Hepatocyte (in vitro differentiated cells): ENCODE data around the gene CUZD1. TPM values are rescaled to one million over a fixed set of nuclear protein-coding genes. Genes with fewer than 3 reads are reported as not detected.
A peak's percentile ranks its signal among the peaks of the same experiment; 100 is the strongest.

ENCODE experiments used
- DNase-seq: peaks from one replicate; pipeline ENCODE4 v3.0.0-alpha.2; 2016; ENCODE audit warnings: low spot score
- H2AFZ ChIP-seq: fragments of 200-600 bp; sonication (generic); 2 replicates; pipeline ENCODE4 v1.6.0; 2016; ENCODE audit warnings: antibody characterized with exemption, mild to moderate bottlenecking
- H3K27ac ChIP-seq: fragments of 200-600 bp; sonication (generic); 2 replicates; pipeline ENCODE4 v1.5.1; 2016; ENCODE audit warnings: mild to moderate bottlenecking
- H3K27me3 ChIP-seq: fragments of 200-600 bp; sonication (generic); 2 replicates; pipeline ENCODE4 v1.6.1; 2016
- H3K36me3 ChIP-seq: fragments of 200-600 bp; sonication (generic); replicated peaks from 2 replicates; pipeline ENCODE4 v1.5.1; 2016; ENCODE audit warnings: low read depth; ENCODE audit not compliant: insufficient read depth
- H3K4me1 ChIP-seq: fragments of 200-600 bp; sonication (generic); 2 replicates; pipeline ENCODE4 v1.5.1; 2016; ENCODE audit warnings: mild to moderate bottlenecking, moderate library complexity; ENCODE audit not compliant: insufficient read depth
- H3K4me2 ChIP-seq: fragments of 200-600 bp; sonication (generic); 2 replicates; pipeline ENCODE4 v1.6.0; 2016
- H3K4me3 ChIP-seq: fragments of 200-600 bp; sonication (generic); 2 replicates; pipeline ENCODE4 v1.5.1; 2016; ENCODE audit warnings: mild to moderate bottlenecking
- H3K79me2 ChIP-seq: fragments of 200-600 bp; sonication (generic); 2 replicates; pipeline ENCODE4 v1.6.0; 2017; ENCODE audit warnings: mild to moderate bottlenecking
- H3K9me2 ChIP-seq: fragments of 200-600 bp; sonication (generic); replicated peaks from 2 replicates; pipeline ENCODE4 v1.6.0; 2017; ENCODE audit warnings: mild to moderate bottlenecking; ENCODE audit not compliant: insufficient read depth
- H3K9me3 ChIP-seq: fragments of 200-600 bp; sonication (generic); 2 replicates; pipeline ENCODE4 v1.5.1; 2016; ENCODE audit warnings: low read depth, mild to moderate bottlenecking
- H4K20me1 ChIP-seq: fragments of 200-600 bp; sonication (generic); 2 replicates; pipeline ENCODE4 v1.6.0; 2016; ENCODE audit warnings: mild to moderate bottlenecking; ENCODE audit not compliant: insufficient read depth, poor library complexity, severe bottlenecking
- EZH2 ChIP-seq: fragments of 200-600 bp; sonication (generic); IDR thresholded peaks from 2 replicates; pipeline ENCODE4 v1.6.1; 2016; ENCODE audit warnings: antibody characterized with exemption, mild to moderate bottlenecking, borderline replicate concordance
- EZH2phosphoT487 ChIP-seq: fragments of 200-600 bp; sonication (generic); IDR thresholded peaks from one replicate; pipeline ENCODE4 v1.6.1; 2018; ENCODE audit warnings: antibody characterized with exemption, mild to moderate bottlenecking, low read depth, moderate library complexity; ENCODE audit not compliant: unreplicated experiment, severe bottlenecking
- WGBS: methylation state at CpG from one replicate; pipeline ENCODE4 v1.1.6; 2016; ENCODE audit warnings: low lambda C conversion rate; ENCODE audit errors: missing lambda C conversion rate; 5-methylcytosine and 5-hydroxymethylcytosine counted together
- polyA plus RNA-seq: library from polyadenylated mRNA; unstranded; fragments of >200 nt; fragmentation: Nextera tagmentation; extraction: Ambion mirVana; gene quantifications from 2 replicates; pipeline ENCODE4 v1.2.1, GENCODE V29; 2016
- total RNA-seq: library from RNA; depleted of rRNA; stranded (reverse); fragments of >200 nt; gene quantifications from 2 replicates; pipeline ENCODE4 v1.2.3, GENCODE V29; 2014
- TF ChIP-seq, protein P1 (sequence below): fragments of 200-600 bp; sonication (generic); IDR thresholded peaks from 2 replicates; pipeline ENCODE4 v1.5.1; 2016; ENCODE audit warnings: antibody characterized with exemption, mild to moderate bottlenecking; ENCODE audit not compliant: poor library complexity

Gene CUZD1
- total and polyA plus RNA-seq, 2 experiments from 2014 or later: not detected

DNA sequence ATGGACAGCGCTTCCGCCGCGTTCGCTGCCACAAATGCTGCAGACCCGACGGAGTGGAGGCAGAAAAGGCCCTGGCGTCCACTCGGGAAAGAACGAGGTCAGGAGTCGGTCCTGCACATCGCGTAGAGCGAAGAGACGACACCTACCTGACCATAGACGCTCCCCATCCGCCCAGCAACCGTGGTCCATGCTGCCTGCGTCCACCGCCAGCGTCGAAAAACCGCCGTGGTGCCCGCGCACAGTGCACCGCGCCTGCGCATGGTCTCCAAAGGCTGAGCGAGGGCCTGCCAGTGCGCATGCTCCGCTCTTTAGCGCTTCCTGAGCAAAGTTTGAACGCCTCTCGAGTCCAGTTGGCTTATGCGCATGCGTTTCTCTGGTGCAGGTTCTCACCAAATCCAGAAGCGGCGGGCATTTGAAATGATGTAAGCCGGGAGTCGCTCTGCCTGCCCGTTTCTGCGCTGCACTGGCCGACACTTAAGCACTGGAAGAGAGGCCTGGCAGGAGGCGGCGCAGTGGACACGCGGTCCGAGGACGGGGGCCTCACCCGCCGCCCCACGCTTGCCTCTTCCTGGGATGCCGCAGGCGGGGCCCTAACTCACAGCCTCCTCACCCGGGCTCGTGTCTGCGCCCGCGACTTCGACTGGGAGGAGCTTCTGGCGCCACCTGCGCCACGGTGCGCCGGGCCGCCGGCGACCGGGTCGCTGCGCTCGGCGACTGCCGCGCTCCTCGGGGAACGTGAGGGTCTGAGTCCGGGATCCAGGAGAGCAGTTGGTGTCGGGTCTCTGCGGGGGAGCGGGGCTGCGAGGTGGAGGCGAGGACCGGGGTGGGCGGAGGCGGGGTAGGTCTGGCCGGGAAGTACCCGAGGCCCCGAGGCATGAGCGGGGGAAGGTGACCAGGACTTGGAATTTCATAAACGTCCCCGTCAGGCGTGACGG lies 33.9 kb upstream of the CUZD1 start, which contains the start of gene FAM24B:
Gene FAM24B (minus strand): TSS at position 243 of the 935 bp plus-strand sequence. CDS start 29,066 bp downstream, outside the sequence.
- WGBS: 67% methylated on average over 84 of the region's 95 CpGs
- Histone ChIP-seq H3K9me2 (no peaks in the 10 kb centered on the region), H3K4me3 (no peak within 1 kb of the TSS), H3K4me1 (no peaks in the 10 kb centered on the region), H2AFZ (no peak within 1 kb of the TSS), H3K36me3 (no peaks in the 10 kb centered on the region), H3K79me2 (no peaks in the 10 kb centered on the region), H3K27ac (no peak within 1 kb of the TSS), H3K27me3 (peaks cover 60% of the 10 kb centered on the region), H4K20me1 (no peaks in the 10 kb centered on the region), H3K4me2 (peak within 1 kb of the TSS; percentile 69), H3K9me3 (no peaks in the 10 kb centered on the region)
- TF ChIP-seq, protein P1, sequence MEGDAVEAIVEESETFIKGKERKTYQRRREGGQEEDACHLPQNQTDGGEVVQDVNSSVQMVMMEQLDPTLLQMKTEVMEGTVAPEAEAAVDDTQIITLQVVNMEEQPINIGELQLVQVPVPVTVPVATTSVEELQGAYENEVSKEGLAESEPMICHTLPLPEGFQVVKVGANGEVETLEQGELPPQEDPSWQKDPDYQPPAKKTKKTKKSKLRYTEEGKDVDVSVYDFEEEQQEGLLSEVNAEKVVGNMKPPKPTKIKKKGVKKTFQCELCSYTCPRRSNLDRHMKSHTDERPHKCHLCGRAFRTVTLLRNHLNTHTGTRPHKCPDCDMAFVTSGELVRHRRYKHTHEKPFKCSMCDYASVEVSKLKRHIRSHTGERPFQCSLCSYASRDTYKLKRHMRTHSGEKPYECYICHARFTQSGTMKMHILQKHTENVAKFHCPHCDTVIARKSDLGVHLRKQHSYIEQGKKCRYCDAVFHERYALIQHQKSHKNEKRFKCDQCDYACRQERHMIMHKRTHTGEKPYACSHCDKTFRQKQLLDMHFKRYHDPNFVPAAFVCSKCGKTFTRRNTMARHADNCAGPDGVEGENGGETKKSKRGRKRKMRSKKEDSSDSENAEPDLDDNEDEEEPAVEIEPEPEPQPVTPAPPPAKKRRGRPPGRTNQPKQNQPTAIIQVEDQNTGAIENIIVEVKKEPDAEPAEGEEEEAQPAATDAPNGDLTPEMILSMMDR: no peak
- TF ChIP-seq EZH2: no peak
- TF ChIP-seq EZH2phosphoT487: no peak
- peak; percentile 20 for DNase-seq

DNA sequence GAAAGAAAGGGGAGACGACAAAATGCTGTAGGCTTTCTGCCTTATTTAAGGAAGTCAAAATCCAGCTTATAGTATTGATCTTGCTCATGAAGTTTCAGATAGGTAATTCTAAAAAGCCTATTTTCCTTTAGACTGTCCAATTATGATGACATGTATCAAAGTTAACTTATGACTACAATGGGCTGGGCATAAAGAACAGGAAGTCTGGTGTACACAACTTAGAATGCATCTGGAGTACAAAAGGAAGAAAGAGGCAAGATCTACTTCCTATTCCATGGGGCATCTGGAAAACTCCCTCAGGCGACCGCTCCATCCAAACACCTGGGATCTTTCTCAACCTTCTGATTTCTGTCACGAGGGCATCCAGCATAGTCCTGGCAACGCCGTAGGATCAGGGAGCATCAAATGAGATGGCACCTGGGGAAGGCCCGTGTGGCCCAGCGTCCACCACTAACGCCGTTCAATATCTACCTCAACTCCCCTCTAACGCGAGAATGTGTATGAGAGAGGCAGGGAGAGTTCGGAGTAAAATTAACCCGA lies 33.2 kb upstream of the CUZD1 start:
- no peak overlapping the region for H3K27ac ChIP-seq
- H3K79me2 ChIP-seq: no peaks in the 10 kb centered on the region
- no peak for DNase-seq
- H4K20me1 ChIP-seq: no peaks in the 10 kb centered on the region
- peaks cover 60% of the 10 kb centered on the region for H3K27me3 ChIP-seq
- no peaks in the 10 kb centered on the region for H3K9me2 ChIP-seq
- no peaks in the 10 kb centered on the region for H3K9me3 ChIP-seq
- 95% methylated on average over 14 of the region's 14 CpGs for WGBS
- H3K4me3 ChIP-seq: no peak overlapping the region
- TF ChIP-seq EZH2phosphoT487 (no peak), EZH2 (no peak)
- TF ChIP-seq, protein P1: no peak
- H2AFZ ChIP-seq: no peak overlapping the region
- no peak overlapping the region for H3K4me2 ChIP-seq
- no peaks in the 10 kb centered on the region for H3K36me3 ChIP-seq
- no peaks in the 10 kb centered on the region for H3K4me1 ChIP-seq

DNA sequence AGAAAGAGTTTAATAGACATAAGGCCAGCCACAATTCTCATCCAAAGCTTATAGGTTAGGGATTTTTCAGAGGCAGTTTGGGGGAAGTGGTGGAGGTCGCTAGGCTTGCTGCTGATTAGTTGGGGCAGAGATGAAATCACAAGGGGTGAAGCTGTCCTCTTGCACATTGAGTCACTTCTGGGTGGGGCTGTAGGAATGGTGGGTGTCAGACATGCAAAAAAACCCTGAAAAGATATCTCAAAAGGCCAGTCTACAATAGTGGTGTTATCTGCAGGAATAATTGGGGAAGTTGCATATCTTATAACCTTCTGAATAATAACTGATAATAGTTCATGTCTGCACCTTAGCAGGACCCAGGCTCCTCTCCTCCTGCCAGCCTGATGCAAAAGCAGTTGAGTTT lies 31.6 kb upstream of the CUZD1 start:
- H4K20me1 ChIP-seq: no peaks in the 10 kb centered on the region
- no peak overlapping the region for H3K27ac ChIP-seq
- H3K36me3 ChIP-seq: no peaks in the 10 kb centered on the region
- no peaks in the 10 kb centered on the region for H3K9me3 ChIP-seq
- DNase-seq: no peak
- H3K4me3 ChIP-seq: no peak overlapping the region
- H3K79me2 ChIP-seq: no peaks in the 10 kb centered on the region
- H3K4me2 ChIP-seq: no peak overlapping the region
- H3K9me2 ChIP-seq: no peaks in the 10 kb centered on the region
- H3K4me1 ChIP-seq: no peaks in the 10 kb centered on the region
- WGBS: 39% methylated on average over 1 of the region's 1 CpG
- peaks cover 60% of the 10 kb centered on the region for H3K27me3 ChIP-seq
- no peak overlapping the region for H2AFZ ChIP-seq
- TF ChIP-seq EZH2: no peak
- TF ChIP-seq, protein P1: no peak
- no peak for TF ChIP-seq EZH2phosphoT487
